ENCODE results near the gene MNX1.

MNX1 gene

DNA sequence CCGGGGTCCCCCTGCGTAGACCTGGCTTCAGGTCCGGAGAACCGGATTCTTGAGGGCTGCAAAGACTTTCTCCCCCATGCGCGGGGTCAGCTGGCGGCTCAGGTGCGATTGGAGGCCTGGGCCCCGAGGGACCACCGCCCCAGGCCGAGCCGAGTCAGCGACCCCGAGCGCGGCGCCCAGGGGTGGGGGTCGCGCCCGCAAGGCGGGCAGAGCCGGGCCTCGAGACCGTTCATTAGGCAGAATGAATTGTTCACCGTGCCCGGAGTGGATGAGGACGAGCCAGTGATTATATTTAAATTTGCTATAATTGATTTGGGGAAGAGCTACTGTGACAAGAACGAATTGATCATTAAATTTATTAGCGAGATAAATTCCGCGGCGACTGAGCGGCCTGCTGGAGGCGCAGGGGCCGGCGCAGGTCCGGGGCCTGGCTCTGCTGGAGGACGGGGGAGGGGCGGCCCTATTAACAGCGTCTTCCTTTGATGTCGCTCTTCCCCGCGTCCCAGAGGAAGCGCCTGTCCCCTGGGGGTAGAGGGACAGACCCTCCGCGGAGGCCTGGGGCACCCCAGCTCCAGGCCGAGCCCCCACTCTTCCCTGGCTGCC lies 7.5 kb downstream of the MNX1 start:
- DNase-seq (ENCODE audit: low read depth, low spot score), result no peak

GRCh38 chr7:157001920-157002818 lies 8.3 kb downstream of the MNX1 start:
- DNase-seq (ENCODE audit: low read depth, low spot score), result no peak

- no peak for DNase-seq (ENCODE audit: low read depth, low spot score)
These were observed 9.5 kb downstream of the MNX1 start for GRCh38 chr7:157000741-157001653.

DNA sequence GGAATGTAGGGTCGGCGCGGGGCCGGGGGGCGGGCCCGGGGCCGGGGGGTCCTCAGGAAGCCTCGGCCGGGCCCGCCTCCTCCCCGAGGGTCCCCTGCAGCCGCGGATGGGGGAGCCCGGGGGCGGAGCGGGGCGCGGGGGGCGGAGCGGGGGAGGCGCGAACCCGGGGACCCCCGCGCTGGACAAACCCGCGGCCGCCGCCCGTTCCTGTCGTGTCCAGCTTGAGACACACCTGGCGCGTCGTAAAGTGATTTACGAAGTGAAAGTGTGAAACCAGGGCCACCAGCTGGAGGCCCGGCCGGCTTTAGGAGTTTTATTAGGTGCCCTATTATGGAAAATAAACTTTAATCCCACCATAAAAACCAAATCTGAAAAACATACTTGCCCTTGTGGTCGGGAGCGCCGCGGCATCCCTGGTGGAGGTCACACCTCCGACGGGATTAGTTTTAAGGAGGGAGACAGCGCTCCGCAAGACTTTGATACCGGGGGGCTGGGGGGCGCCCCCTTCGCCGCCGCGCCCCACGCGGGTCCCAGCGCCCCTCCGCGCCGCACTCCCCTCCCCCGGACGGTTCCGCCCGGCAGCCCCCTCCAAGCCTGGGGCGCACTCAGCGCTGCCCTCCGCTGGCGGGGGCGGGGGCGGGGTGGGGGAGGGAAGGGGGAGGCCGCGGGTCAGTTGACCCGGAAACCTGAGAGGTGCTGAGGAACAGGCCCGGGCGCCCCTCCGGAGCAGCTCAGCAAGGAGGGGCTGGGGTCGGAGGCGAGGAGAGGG lies 10.3 kb downstream of the MNX1 start:
- no peak for DNase-seq (ENCODE audit: low read depth, low spot score)

DNA sequence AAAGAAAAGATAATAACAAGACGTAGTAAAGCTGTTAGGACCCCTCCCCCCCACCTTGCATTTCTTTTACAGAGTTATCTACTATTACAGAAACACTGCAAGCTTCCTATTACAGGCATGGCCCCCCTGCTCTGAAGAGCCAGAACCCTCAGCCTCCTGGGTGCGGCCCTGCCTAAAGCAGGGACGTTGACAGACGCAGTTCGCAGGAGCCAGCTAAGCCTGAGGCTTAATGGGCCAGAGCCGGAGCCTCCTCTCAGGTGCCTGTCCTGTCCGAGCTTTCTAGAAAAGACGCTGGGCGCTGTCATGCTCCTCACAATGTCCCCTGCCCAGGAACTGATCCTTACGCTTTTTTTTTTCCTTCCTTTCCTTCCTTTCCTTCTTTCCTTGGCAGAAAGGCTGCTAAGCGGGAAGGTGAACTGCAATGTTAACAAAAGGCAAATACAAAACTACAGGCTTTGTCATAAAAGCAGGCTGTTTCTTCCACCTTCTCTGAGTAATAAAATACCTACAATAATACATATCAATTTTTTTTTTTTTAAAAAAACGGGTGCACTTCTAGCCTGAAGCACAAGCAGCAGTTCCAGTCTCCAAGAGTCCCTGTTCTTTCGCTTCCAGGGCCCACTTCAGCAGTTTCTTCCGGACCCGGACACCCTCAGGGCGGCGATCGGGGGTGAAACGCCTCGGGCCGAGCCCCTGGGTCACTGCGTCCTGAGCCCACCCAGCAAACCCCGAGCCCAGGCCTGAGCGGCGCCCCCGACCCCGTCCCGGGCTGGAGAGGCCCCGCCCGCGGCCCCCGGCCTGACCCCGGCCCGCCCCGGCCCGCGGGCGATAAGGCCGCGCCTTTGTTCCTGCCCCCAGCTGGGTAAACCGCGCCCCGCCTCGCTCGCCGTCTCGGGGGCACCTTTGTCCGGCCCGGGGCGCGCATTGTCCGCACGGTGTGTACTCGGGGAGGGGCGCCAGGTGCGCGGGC lies 11.2 kb downstream of the MNX1 start:
- DNase-seq (ENCODE audit: low read depth, low spot score), result no peak

GRCh38 chr7:156994417-156994816 lies 16.0 kb downstream of the MNX1 start:
- no peak for DNase-seq (ENCODE audit: low read depth, low spot score)

DNA sequence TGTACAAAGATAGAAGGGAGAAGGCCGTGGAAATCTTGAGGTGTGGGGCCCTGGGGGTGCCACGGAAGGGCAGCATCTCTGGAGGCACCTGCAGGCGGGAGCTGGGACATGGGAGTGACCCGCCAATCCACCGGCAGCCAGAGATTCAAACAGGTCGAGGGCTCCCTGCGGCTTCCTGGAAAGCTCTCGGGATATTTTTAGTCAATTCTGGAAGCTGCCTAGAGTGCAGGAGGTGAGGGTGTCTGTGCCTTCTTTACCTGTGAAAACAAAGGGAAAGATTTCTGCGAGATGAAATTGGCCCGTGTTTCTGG lies 16.6 kb downstream of the MNX1 start:
- DNase-seq (ENCODE audit: low read depth, low spot score), result no peak

DNA sequence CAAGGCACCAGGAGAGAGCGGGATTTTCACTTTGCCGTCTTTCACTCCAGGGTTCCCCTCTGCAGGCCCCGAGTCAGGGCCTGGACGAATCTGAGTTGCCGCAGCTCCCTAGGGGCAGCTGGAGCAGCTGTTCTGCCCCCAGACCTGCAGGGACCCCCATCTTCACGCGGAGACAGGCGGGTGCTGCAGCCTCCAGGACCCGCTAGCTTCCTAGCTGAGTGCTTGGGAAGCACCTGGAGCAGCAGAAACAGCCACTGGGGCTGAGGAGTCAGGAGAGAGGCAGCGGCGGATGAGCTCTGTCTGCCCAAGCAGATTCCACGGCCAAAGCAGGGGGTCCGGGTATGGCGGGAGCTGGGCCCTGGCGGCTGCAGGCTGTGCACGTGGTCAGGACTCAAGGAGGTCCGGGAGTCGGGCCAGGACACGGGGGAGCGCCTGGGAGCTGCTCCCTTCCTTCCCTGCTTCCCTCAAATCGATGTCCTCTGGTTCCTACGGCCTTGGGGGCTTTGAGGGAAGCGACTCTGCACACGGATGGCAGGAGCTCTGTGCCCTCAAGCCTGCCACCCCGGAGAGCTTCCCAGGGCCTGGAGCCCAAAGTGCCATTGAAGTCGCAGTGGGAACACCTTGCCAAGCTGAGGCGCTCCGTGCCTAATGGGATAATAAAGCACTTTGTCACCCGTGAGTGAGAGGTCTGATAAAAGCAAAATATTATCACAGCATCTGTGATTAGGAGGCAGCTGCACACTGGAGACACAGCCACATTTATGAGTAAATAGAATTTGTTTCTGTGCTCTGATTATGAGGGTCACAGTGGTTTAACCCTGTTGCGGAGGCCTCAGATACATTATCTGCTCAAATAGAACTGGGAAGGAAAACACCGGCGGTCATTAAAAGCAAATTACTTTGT lies 17.2 kb downstream of the MNX1 start:
- no peak for DNase-seq (ENCODE audit: low read depth, low spot score)

GRCh38 chr7:156989766-156990535 lies 20.5 kb downstream of the MNX1 start:
- no peak for DNase-seq (ENCODE audit: low read depth, low spot score)

- no peak for DNase-seq (ENCODE audit: low read depth, low spot score)
These were observed 21.9 kb downstream of the MNX1 start for GRCh38 chr7:156988343-156989185.

DNA sequence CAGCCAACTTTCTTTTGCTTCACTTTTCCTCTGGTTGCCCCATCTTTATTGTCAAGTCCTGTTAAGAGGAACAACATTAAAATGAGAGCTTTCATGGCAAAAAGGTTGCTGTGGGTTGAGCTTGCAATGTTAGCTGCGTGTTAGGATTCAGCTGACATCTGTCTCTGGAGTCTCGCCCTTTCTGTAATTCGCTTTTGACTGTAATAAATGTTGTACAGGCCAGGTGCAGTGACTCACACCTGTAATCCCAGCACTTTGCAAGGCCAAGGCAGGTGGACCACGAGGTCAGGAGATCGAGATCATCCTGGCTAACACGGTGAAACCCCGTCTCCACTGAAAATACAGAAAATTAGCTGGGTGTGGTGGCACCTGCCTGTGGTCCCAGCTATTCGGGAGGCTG lies 24.1 kb downstream of the MNX1 start:
- no peak for DNase-seq (ENCODE audit: low read depth, low spot score)

GRCh38 chr7:156985101-156985992 lies 25.1 kb downstream of the MNX1 start:
- DNase-seq (ENCODE audit: low read depth, low spot score), result no peak

DNA sequence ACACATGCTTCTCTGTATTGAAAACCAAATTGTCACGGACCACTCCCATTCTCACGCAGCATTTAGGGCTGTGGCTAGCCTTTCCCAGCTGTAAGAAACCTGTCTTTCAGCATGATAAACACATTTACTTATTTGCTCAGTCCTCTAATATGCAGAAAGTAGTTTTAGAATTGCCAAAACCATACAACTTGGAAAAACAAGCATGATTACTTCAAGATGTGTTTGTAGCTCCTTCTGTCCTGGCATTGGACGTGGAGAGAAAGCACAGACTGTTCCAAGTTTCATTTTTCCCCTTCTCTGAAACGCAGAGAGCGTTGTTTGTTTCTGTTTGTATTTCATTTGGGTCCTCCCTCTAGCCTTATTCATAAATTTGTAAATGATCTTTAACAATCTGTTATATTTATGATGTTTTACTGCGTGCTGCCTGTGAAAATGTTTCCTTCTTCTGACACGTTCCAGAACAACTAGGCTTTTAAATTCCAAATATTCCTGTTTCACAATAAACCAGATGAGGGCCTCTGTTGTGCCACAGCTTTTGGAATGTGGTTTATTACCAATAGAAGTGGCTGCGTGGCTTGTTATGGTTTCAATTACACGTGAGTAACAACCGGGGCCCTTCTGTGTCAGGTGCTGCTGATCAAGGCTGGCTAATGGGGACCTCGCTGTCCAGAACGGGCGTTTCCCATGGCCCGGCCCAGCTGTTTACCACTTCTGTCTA lies 26.1 kb downstream of the MNX1 start:
- no peak for DNase-seq (ENCODE audit: low read depth, low spot score)

DNA sequence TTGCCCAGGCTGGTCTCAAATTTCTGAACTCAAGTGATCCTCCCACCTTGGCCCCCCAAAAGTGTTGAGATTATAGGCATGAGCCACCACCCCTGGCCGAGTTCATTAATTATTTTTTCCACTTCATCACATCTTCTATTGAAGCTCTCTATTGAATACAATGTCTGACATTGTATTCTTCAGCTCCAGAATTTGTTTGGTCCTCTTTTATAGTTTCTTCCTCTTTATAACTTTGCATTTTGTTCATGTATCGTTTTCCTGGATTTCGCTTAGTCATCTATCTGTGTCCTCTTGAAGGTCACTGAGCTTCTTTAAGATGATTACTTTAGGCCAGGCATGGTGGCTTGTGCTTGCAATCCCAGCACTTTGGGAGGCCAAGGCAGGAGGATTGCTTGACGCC lies 30.8 kb downstream of the MNX1 start:
- DNase-seq (ENCODE audit: low read depth, low spot score), result no peak

DNA sequence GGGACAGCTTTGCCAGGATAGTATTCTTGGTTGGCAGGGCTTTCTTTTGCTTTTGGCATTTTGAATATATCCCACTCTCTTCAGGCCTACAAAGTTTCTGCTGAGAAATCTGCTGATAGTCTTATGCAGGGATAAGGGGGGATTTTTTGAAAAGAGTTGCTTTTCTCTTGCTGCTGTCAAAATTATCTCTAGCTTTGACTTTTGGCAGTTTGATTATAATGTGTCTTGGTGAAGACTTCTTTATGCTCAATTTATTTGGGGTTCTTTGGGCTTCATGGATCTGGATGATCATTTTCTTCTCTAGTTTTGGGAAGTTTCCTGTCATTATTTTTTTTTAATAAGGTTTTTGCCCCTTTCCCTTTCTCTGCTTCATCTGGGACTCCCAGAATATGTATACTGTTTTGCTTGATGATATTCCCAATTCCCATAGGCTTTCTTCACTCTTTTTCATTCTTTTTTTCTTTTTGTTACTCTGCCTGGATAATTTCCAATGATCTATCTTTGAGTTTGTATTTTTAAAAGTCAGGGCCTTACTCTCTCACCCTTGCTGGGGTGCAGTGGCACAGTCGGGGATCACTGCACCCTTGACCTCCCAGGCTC lies 31.4 kb downstream of the MNX1 start:
- DNase-seq (ENCODE audit: low read depth, low spot score), result no peak

- DNase-seq (ENCODE audit: low read depth, low spot score), result no peak
These were observed 34.8 kb downstream of the MNX1 start for GRCh38 chr7:156975620-156976019.
